NCI-H345 (cell line): ENCODE data around the gene MICAL3.
A peak's percentile ranks its signal among the peaks of the same experiment; 100 is the strongest.
"Not testable (repeated sequence)": the region's sequence is repeated elsewhere in the genome, so short reads cannot be mapped to it uniquely, and the experiment has no call there.

Experiments used
- DNase-seq: peaks from one replicate; lab custom pipeline; 2025; lab: John Stamatoyannopoulos, UW

The MICAL3 gene

DNA sequence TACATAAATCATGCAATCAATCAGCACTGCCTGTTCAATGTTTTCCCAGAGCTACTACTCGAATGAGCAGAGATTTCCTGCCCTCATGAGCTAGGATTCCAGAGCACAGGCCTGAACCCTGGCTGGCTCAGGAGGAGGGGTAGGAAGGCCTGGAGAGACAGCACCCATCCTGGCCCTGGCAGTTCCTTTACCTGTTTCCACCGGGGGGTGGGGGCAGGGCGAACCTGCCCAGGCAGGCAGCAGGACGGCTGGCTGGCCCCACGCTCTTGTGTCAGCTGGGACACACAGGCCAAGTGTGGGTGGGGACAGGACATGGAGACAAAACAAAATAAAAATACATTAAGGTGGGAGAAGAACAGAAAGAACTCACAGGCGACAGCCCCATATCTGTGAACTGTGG lies 140.3 kb downstream of the MICAL3 start:
- DNase-seq: no peak

DNA sequence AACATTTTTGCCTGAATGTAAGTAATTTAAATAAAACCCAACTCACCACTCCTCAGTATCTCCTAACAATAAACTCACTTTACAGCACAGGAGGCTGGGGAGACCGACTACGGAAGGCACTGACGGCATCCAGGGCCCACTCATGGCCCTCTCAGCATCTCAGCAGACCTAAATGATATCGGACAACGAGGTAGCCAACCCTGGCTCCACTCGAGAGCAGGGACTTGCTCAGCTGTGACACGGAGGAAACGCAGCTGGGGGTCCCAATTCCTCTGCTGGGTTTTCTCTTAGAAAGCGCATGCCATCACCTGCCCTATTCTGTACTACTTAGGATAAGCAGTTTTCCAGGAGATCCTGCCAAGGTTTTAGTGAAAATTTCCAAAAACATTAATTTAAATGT lies 141.0 kb downstream of the MICAL3 start:
- DNase-seq: no peak

DNA sequence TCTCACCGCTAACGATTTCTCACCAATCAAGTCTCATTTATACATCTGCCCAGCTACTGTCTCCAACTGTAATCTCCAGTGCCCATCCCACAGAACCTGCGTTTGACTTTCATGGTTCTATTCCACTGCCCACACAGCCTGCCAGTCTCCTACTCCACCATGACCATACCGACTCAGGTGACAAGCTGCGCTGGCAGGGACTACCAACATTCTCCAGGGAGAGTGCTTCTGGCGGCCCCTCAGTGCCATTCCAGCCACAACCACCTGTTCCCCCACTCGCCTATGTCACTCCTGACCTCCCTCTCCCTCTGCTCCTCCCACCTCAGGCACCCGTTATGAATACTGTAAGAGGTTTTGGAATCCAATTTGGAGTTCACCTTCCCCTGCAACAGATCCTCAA lies 141.6 kb downstream of the MICAL3 start:
- DNase-seq: no peak

DNA sequence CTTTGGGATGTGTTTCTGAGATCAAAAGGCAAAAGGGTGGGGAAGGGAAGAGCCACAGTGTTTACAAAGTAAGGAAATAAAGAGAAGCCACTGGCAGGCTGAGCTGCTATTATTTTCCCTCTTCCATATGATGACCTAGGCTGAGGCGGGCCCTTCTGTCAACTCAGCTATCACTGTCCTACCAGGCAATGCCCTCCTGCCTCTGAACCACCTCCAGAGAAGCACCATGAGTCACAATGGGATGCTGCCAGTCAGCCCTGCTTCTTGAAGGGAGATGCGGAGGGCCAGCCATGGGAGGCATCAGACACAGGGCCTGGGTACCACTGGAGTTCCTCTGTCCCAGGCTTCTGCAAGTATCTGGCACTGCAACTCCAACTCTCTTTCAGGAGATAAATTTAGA lies 142.2 kb downstream of the MICAL3 start:
- DNase-seq: no peak

DNA sequence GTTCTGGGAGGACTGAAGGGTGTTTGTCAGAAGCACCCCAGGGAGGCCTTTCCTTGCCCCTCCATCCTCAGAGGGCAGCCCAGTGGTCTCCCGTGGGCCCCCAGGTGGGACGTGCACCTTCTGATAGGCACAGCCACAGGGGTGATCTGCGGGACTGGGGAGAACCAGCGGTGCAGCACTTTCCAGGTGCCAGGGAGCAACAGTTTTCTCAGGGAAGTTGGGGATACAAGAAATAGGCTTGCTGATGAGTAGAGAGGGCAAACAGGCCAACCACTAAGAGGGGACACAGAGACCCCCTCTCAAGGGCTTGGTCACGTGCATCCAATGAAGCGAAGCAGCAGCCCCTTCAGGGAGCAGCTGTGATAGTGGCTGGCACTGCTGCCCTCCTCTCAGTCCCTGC lies 143.0 kb downstream of the MICAL3 start:
- no peak for DNase-seq

DNA sequence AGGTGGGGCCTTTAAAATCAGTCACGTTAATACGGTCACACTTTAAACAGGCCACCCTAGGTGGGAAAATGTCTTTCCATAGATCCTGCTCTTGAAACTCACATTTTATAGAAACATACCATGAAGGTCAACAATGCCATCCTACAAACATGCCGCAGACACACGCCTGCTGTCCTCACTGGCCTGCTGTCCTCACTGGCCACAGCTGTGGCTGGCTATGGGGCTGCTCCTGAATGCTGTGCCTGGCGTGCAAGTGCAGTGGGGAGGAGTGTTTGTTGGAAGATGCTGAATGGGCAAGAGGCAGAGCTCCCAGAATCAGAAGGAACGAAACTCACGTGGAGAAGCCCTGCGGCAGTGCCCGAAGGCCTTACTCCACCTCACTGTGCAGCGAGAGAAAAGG lies 143.9 kb downstream of the MICAL3 start:
- DNase-seq: no peak

DNA sequence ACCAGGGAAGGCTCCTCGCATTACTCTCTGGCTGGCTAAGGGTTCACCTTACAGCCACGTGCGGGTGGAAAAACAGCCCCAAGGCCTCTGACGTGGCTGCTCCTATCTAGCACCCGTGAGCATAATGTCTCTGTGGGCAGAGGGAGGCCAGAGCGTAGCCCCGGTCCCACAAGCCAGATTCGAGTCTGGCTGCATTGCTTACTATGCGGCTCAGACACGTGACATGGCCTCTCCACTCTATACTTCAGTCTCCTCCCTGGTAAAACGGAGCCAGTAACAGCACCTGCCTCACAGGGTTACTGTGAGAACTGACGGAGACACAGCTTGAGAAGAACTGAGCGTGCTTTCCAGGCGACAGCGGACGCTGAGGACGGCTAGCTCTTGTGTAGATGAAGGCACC lies 144.3 kb downstream of the MICAL3 start:
- no peak for DNase-seq

DNA sequence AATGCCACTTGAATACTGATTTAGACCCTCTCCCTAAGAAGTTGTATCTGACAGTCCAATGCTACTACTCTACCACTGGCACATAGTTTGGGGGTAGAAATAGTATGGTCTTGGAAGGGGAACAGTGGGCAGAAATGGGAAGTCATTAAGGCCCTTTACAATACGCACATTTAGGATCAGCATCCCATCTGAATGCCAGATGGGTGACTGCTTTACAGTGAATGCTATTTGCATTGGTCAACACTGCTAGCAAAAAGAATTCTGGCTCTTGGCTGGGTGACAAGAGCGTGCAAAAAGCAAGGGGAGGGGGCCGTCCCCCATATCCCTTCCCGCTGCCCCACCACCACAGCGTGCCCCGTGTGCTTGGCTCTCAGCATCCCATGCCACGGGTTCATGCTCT lies 145.4 kb downstream of the MICAL3 start:
- no peak for DNase-seq

DNA sequence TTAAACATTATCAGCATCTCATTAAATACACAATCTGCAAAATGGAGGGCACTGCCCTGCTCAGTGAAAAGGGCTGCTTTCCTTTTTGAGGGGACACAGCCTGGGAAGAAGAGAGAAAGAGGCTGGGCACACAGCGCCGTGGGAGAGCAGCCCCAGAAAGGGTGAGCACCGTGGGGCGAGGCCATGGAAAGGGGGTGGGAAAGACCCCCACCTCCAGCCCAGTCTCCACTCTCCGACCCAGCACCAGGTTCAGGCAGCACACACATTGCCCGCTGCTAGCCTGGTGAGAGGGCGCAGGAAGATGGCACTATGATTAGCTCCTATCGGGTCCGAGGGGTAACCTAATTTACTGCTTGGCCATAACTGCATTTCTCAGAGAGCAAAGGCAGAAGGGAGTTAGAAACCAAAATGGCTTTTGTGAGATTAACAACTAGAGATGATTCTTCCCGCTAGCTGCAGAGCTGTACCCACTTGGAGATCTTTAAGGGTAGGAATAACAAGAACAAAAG lies 146.1 kb downstream of the MICAL3 start:
- DNase-seq: no peak

DNA sequence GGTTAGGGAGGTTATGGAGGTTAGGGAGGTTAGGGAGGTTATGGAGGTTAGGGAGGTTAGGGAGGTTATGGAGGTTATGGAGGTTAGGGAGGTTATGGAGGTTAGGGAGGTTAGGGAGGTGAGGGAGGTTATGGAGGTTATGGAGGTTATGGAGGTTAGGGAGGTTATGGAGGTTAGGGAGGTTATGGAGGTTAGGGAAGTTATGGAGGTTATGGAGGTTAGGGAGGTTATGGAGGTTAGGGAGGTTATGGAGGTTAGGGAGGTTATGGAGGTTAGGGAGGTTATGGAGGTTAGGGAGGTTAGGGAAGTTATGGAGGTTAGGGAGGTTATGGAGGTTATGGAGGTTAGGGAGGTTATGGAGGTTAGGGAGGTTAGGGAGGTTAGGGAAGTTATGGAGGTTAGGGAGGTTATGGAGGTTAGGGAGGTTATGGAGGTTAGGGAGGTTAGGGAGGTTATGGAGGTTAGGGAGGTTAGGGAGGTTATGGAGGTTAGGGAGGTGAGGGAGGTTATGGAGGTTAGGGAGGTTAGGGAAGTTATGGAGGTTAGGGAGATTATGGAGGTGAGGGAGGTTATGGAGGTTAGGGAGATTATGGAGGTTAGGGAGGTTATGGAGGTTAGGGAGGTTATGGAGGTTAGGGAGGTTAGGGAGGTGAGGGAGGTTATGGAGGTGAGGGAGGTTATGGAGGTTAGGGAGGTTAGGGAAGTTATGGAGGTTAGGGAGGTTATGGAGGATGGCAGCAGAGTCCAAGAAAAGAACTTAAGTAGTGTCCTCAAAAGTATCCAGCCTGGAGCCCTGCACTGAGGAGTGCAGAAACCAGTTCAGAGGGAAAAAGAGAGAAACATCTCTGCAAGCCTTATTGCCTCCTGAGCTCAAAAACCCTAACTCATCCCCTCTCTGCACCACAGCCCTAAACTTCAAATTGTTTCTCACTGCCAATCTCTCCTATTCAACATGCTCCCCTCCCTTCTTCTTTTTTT lies 147.2 kb downstream of the MICAL3 start:
- not testable (repeated sequence) for DNase-seq

DNA sequence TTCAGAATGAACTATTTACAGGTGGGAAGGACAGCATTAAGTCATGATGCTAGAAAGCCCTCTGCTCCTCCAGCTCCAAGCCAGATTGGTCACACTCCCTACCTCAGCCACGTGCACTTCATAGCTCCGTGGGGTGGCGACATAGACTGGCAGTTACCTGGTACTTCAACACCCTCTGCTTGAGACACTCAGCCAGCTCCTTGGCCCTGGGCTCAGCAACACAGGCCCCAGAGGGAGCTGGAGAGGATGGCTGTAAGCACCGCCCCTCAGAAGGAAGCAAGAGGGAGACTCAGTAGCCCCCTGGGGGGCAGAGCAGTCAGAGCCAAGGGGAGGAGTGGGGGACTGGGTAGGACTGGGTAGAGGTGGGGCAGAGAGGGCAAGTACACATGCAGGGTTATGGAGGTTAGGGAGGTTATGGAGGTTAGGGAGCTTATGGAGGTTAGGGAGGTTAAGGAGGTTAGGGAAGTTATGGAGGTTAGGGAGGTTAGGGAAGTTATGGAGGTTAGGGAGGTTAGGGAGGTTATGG lies 148.0 kb downstream of the MICAL3 start:
- no peak for DNase-seq

DNA sequence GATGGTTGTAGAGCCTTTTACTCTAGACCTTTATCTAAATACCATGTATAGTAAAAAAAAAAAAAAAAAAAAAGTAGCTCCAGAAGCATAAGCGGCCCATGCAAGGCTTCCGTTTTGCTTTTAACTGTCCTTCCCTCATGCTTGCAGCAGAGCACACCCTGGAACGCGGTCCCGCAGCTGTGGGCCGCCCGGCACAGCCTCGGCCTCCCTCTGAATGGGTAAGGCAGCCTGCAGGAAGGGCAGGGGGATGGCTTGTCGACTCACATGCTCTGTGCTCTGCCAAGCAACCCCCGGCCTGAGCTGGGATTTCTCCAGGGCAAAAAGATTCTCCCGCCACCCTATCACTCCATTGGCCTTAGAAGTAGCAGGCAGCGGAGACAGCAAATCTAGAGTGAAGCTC lies 148.7 kb downstream of the MICAL3 start:
- no peak for DNase-seq

DNA sequence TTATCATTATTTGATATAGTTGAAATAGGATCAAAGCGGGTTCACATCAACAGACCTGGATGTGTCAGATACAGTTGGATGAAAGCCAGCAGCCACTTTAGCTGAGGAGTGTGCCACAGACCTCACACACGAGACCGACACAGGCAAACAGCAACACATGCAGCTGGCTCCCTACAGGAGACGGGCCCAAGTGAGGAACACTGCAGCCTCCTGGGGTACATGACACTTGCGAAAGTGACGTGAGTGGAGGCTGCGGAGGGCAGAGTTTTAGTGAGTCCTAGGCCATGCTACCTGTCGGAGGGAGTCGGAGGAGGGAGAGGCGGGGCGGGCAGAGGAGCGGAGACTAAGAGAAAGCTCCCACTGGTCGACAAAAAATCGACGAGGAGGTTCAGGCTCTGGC lies 149.2 kb downstream of the MICAL3 start:
- DNase-seq: peak; percentile 15

DNA sequence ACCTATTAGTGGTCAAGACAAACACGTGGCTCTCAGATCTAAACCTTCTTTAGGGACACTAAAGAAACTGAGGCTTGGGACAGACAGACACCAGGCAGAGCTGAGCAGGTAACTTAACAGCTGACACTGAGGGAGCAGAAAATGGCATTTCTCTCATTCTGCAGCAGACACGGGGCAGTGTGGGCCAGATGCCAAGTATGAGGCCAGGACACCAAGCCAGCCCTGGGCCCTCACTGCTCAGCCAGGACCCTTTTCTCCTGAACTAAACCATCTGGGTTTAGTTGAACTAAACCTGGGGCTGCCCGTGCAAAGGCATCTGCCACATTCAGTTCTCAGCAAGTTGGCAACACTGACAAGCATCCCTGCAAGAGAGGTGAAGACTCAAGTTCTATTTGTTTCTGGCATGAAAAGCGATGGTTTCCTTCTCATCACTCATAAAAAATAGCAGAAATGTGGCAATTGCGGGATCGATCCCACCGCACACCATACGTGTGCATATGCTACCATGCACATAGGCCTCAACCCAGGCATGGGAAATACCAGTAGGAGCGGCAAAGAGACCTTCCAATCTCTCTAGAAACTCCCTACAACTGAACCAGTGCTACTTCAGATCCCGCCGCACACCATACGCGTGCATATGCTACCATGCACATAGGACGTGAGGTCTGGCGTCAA lies 150.0 kb downstream of the MICAL3 start:
- no peak for DNase-seq

DNA sequence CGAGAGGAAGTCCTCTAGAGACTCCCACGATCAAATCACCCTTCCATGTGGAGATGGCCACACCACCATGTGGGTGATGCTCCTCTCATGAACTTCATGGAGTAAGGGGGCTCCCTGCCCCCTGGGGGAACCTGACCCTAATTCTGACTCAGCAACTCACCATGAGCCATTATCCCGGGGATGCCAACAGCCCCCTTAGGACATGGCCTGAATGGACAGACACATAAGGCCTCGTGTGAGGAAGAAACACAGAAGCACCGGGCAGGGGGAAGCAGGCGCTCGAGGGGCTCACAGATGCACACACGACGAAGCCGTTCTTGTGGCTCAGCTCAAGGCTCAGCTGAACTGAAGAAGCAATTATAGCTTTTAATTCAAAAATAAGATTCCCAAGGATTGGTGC lies 150.6 kb downstream of the MICAL3 start:
- no peak for DNase-seq

DNA sequence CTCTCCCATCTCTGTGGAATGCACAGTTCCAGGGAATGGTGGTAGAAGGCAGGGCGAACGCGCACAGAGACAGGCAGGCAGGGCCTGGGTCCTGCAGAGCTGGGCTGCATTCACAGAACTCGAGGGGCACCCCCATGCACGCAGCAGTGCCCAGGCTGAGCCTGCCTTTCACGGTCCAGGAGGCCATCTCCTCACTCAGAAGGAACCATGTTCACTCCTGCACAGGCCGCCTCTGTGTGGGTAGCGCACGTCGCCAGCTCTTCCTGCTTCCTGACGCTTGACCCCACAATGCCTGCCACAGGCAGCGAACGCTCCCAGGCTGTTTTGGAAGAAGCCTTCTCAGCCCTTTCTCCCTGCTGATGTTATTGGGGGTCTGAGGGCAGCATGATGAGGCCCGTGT lies 151.2 kb downstream of the MICAL3 start:
- no peak for DNase-seq

DNA sequence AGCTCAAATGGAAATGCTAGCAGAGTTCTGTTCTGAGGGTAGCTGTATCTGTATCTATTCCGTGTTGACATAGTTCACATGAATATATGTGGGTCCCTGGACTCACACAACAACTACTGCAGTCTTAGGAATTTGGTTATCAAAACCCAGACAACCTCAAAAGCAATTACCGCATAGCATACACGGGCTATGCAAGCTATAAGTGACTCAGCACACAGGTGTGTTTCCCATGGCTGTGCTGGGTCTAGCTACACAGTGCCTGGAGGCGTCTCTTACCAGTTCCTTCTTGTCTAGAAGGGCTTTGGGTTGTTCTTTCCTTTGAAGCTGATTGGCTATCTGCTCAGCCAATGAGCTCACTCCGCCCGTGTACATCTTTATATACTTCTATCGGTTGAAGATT lies 151.9 kb downstream of the MICAL3 start:
- no peak for DNase-seq

DNA sequence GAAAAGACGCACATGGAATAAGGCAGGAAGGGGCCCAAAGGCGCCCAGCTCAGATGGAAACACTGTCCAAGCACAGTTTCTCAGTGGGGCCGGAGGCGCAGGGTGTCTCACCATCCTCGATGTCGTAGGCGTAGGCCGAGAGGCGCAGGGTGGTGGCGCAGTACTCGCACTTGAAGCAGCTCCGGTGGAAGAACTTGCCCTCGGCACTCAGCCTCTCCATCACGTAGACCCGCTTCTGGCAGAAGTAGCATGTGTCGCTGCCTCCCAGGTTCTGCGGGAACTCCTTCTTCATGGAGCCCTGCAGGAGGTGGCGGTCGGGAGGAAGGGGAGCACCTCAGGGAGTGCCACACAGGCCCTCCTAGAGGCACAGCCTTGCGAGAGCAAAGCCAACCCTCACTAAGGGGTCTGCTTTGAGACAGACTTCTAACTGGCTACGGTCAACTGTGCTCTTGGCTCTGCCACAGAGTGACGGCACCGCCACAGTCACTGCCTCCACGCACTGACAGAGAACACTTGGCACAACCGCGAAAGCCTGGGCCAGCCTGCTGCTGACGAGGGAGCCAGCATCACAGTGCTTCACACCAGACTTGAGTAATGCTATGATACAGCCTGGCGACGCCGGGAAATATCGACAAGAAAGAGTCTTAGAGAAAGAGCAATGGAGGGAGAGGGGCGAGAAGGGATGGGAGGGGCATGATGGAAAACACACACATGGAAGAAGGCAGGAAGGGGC lies 152.5 kb downstream of the MICAL3 start:
- no peak for DNase-seq

DNA sequence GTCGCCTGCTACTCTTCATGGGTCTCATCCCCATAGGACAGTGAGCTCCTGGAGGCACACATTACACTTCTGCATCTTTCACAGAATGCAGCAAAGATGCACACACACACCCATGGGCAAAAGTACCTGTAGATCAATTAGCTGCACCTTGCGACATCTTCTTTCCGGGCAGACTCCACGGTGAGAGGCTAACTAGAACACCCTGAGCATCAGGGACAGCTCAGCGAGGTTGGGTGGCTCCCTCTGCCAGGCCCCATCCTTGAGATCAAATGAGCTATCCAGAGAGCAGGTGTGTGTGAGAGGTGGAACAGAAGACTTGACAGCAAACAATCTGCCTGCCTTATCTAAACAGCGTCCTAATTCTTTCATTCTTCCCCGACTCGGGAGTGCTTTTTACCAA lies 154.0 kb downstream of the MICAL3 start:
- no peak for DNase-seq

DNA sequence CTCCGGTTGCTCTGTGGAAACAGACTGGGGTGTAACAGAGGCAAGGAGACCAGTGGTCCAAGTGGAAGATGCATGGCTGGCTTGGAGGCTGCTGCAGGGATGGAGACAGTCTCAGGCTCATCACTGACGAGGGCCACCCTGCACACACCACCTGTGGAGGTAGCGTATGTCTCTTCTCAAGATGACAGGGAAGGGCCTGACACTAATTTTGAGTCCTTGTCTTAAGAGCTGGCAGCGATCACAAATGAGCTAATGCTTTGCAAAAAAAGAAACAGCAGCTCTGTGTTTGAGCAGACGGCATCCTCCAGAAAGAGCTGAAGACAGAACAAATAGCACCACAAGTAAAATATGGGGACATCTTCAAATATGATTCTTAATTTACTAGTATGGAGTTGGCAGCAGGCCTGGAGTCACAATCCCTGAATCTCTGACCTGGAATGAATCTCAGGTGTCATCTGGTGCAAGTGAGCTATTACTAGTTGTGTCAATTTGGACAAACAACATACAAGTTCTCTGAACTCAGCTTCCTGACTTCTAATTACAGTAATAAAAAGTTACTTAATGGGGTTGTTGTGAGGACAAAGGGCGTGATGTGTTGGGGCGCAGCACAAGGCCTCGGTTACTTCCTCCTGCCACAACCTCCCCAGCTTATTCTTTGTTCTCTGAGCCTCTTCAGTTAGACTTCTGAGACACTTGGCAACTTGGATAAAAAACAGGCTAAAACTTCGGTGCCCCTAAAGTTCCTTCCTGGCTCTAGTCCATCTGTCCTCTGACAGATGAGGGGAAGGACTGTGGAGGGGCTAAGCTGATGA lies 154.9 kb downstream of the MICAL3 start:
- no peak for DNase-seq

DNA sequence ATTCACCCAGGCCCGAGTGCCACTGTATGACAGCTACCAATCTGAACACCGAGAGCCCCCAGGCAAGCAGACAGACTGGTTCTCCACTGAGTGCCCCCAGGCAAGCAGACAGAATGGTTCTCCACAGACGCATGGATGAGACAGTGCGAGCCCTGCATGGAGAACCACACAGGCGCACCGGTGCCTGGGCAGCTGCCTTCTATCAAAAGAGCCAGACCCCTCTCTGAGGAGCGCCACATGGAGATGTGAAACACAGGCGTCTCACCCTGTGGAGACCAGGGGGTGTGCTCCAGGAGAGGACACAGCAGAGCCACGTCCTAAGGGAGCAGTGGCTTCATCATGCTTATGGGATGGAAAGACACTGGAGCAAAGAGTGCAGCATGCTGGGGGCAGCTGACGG lies 155.6 kb downstream of the MICAL3 start:
- no peak for DNase-seq
